ENCODE measurements around the gene IGFN1.

IGFN1 gene

GRCh38 chr1:201163707-201164106, 26.9 kb upstream of the IGFN1 start:
- H3K4me3 ChIP-seq (ENCODE audit: low read depth, low read length) = no peak overlapping the region
- TF ChIP-seq, protein P1, sequence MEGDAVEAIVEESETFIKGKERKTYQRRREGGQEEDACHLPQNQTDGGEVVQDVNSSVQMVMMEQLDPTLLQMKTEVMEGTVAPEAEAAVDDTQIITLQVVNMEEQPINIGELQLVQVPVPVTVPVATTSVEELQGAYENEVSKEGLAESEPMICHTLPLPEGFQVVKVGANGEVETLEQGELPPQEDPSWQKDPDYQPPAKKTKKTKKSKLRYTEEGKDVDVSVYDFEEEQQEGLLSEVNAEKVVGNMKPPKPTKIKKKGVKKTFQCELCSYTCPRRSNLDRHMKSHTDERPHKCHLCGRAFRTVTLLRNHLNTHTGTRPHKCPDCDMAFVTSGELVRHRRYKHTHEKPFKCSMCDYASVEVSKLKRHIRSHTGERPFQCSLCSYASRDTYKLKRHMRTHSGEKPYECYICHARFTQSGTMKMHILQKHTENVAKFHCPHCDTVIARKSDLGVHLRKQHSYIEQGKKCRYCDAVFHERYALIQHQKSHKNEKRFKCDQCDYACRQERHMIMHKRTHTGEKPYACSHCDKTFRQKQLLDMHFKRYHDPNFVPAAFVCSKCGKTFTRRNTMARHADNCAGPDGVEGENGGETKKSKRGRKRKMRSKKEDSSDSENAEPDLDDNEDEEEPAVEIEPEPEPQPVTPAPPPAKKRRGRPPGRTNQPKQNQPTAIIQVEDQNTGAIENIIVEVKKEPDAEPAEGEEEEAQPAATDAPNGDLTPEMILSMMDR (IDR thresholded peaks at IDR 0.05; ENCODE audit: control insufficient read depth, extremely low read depth, insufficient read depth) = no peak

GRCh38 chr1:201164645-201165044, 26.0 kb upstream of the IGFN1 start:
- TF ChIP-seq, protein P1 (IDR thresholded peaks at IDR 0.05; ENCODE audit: control insufficient read depth, extremely low read depth, insufficient read depth) = no peak
- DNase-seq (ENCODE audit: low read depth) = no peak
- no peak overlapping the region for H3K4me3 ChIP-seq (ENCODE audit: low read depth, low read length)

More at GRCh38 chr1:201163707-201164106, 26.9 kb upstream of the IGFN1 start:
- no peak for DNase-seq (ENCODE audit: low read depth)

GRCh38 chr1:201167041-201167991, 23.3 kb upstream of the IGFN1 start:
- no peak overlapping the region for H3K4me3 ChIP-seq (ENCODE audit: low read depth, low read length)
- TF ChIP-seq, protein P1 (IDR thresholded peaks at IDR 0.05; ENCODE audit: control insufficient read depth, extremely low read depth, insufficient read depth) = no peak
- no peak for DNase-seq (ENCODE audit: low read depth)

DNA sequence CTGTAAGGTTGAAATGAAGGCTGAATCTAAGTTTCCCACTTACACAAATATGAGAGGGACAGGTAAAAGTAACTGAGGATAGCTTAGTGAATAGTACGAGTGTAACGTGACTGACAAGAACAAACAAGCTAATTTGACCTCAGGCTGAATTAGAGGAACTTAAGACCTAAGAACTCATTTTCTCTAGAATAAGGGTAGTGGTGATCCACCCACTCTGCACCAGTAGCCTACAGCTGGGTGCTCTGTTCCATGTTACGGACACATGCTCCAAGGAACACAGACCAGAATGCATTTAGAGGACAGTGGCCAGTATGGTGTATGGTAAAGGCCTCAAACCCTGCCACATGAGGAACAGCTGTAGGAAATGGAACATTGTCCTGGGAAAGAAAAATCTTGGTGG, 21.4 kb upstream of the IGFN1 start:
- TF ChIP-seq, protein P1 (IDR thresholded peaks at IDR 0.05; ENCODE audit: control insufficient read depth, extremely low read depth, insufficient read depth) = no peak
- no peak for DNase-seq (ENCODE audit: low read depth)
- no peak overlapping the region for H3K4me3 ChIP-seq (ENCODE audit: low read depth, low read length)

DNA sequence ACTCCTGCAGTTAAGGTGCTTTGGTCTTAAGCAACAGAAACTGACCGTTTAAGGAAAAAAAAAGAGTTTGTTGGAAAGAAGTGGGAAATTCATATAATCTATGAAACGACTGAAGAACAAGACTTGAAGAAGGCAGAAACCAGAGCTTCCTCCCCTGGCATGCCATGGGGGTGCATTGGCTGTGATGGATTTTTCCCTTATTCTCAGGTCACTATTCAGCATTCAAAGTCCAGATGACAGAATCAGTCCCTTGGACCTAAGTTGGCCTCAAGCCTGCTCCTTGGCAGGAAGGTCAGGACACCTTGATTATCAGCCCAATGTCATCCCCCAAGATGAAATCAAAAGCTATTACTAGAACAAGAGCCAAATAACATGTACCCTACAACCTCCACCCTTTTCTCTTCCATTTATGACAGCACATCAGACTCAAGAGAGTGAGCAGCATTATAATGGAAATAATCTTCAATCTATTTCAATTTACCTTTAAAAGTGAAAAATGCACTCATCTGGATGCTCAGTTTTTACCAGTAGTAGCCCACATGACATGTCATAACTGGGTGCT, 20.6 kb upstream of the IGFN1 start:
- H3K4me3 ChIP-seq (ENCODE audit: low read depth, low read length) = no peak overlapping the region

DNA sequence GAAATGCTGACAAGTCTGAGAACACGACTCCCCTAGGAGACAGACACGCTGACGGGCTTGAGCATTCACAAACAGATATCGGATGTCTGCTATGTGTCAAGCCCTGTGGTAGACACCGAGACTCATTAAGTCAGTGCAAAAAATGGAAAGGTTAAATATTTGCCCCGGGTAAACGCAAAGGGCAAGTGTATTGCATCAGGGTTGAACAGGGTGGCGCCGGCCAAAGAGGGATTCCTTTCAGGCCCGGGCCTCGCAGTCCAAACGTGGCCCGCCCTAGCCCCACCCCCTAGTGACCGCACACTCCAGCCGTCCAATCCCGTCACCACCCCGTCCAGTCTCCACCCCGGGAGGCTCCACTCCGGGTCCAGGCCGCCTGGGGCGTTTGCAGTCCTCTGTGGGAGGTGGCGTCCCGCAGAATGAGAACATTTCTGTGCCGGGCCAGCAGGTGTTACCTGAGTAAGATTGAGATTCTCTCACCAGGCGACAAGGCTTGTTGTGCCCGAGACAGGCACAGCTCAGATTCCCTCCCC, 20.0 kb upstream of the IGFN1 start:
- peak overlapping the region; percentile 47 for H3K4me3 ChIP-seq (ENCODE audit: low read depth, low read length)
- peak; percentile 93 for DNase-seq (ENCODE audit: low read depth)
- TF ChIP-seq, protein P1 (IDR thresholded peaks at IDR 0.05; ENCODE audit: control insufficient read depth, extremely low read depth, insufficient read depth) = no peak

More for the DNA sequence above, 20.6 kb upstream of the IGFN1 start:
- TF ChIP-seq, protein P1 (IDR thresholded peaks at IDR 0.05; ENCODE audit: control insufficient read depth, extremely low read depth, insufficient read depth) = no peak
- no peak for DNase-seq (ENCODE audit: low read depth)

Measured in LNCaP clone FGC (cell line).